HepG2 (cell line): ENCODE results near the gene PSMB4. TPM values are rescaled to one million over a fixed set of nuclear protein-coding genes. Genes with fewer than 3 reads are reported as not detected.

Experiments used
- ATAC-seq: fragments of 200-7000 bp; cut with Tn5 transposase; 3 replicates; pipeline ENCODE4 v1.9.1; 2020; ENCODE audit warnings: mild to moderate bottlenecking, moderate library complexity
- BruUV-seq: library from RNA; stranded (reverse); fragments of 400-500 nt; replicated peaks from 2 replicates; lab custom pipeline; 2021; lab: Mats Ljungman, UMichigan
- CTCF ChIA-PET: fragments of 300-600 bp; formaldehyde crosslinking; extraction: SDS; loops from one replicate; lab custom pipeline; 2021; ENCODE audit warnings: low total read pairs, inconsistent platforms, low intra/inter-chr PET ratio; lab: Yijun Ruan, JAX
- POLR2A ChIA-PET: fragments of 350-600 bp; sonication (Branson Sonifier 250); formaldehyde crosslinking; loops from one replicate; lab custom pipeline; 2020; ENCODE audit warnings: antibody characterized with exemption, inconsistent platforms; lab: Yijun Ruan, JAX
- DNase-seq: peaks from one replicate; pipeline ENCODE4 v3.0.0-alpha.2; 2015; ENCODE audit warnings: low spot score
- FAIRE-seq: peaks from 3 replicates; lab custom pipeline; 2011; peaks lifted over from hg19 to GRCh38; lab: Jason Lieb, UNC
- H2AFZ ChIP-seq: one replicate; pipeline ENCODE4 v1.6.1; 2011; ENCODE audit warnings: low read length, inconsistent platforms
- H3K27ac ChIP-seq: fragments of 300-600 bp; 3 replicates; pipeline ENCODE4 v1.8.0; 2011; ENCODE audit warnings: mixed run types, mild to moderate bottlenecking, mixed read lengths, low read length, inconsistent platforms; ENCODE audit not compliant: insufficient read depth; ENCODE audit errors: extremely low read length
- H3K27me3 ChIP-seq, 2 experiments: fragments of 200-600 bp in 1 of 2; 2 replicates in 1 of 2; 3 replicates in 1 of 2; pipeline versions ENCODE4 v1.6.0 to v1.8.0; 2011; ENCODE audit warnings: low read length in 2 of 2, mild to moderate bottlenecking in 2 of 2, moderate library complexity in 2 of 2, inconsistent platforms in 1 of 2; ENCODE audit not compliant: insufficient read depth in 2 of 2, control insufficient read depth in 1 of 2
- H3K36me3 ChIP-seq, 2 experiments: fragments of 200-600 bp in 1 of 2; replicated peaks in 1 of 2; 2 replicates in 1 of 2; 3 replicates in 1 of 2; pipeline versions ENCODE4 v1.5.1 to v1.8.0; 2011; ENCODE audit warnings: low read length in 2 of 2, inconsistent platforms in 1 of 2; ENCODE audit not compliant: insufficient read depth in 2 of 2, control insufficient read depth in 1 of 2
- H3K4me1 ChIP-seq: 2 replicates; pipeline ENCODE4 v1.5.1; 2012; ENCODE audit warnings: low read length, inconsistent platforms; ENCODE audit not compliant: insufficient read depth
- H3K4me2 ChIP-seq: 2 replicates; pipeline ENCODE4 v1.6.0; 2011; ENCODE audit warnings: low read depth, low read length, inconsistent platforms
- H3K4me3 ChIP-seq, 3 experiments: fragments of 200-600 bp in 1 of 3; sonication (generic), shearing (Covaris generic) in 1 of 3; replicated peaks in 1 of 3; 2 replicates each; pipeline ENCODE4 v1.5.1; 2011 to 2016; ENCODE audit warnings: low read length in 3 of 3, inconsistent platforms in 2 of 3, low read depth in 2 of 3, mild to moderate bottlenecking in 2 of 3, control low read depth in 1 of 3, mixed read lengths in 1 of 3; ENCODE audit not compliant: insufficient read depth in 1 of 3
- H3K79me2 ChIP-seq: one replicate; pipeline ENCODE4 v1.6.1; 2011; ENCODE audit warnings: low read length, inconsistent platforms; ENCODE audit not compliant: insufficient read depth
- H3K9ac ChIP-seq: 2 replicates; pipeline ENCODE4 v1.6.0; 2011; ENCODE audit warnings: mild to moderate bottlenecking, low read depth, low read length, inconsistent platforms; ENCODE audit not compliant: insufficient read depth
- H3K9me3 ChIP-seq: 2 replicates; pipeline ENCODE4 v1.5.1; 2012; ENCODE audit warnings: mild to moderate bottlenecking, low read length
- H4K20me1 ChIP-seq: 2 replicates; pipeline ENCODE4 v1.6.0; 2011; ENCODE audit warnings: inconsistent platforms, mild to moderate bottlenecking, low read length, moderate library complexity; ENCODE audit not compliant: insufficient read depth
- BRD4 ChIP-seq: sonication (generic); formaldehyde crosslinking; IDR thresholded peaks from 2 replicates; pipeline ENCODE4 v1.4.0; 2020; ENCODE audit warnings: missing genetic modification reagents
- CBX5 ChIP-seq: sonication (generic); formaldehyde crosslinking; IDR thresholded peaks from 2 replicates; pipeline ENCODE4 v1.4.0; 2020; ENCODE audit warnings: missing genetic modification reagents, borderline replicate concordance
- FOXA3 ChIP-seq: IDR thresholded peaks from 2 replicates; pipeline ENCODE4 v1.6.1; 2016; ENCODE audit warnings: missing genetic modification reagents, missing compliant biosample characterization
- MYC ChIP-seq: sonication (generic); formaldehyde crosslinking; IDR thresholded peaks from 2 replicates; pipeline ENCODE4 v1.9.0; 2021; ENCODE audit warnings: missing genetic modification reagents, borderline replicate concordance
- PHF8 ChIP-seq: sonication (generic); formaldehyde crosslinking; IDR thresholded peaks from 2 replicates; pipeline ENCODE4 v1.5.0; 2020; ENCODE audit warnings: missing genetic modification reagents
- RARA ChIP-seq: IDR thresholded peaks from 2 replicates; pipeline ENCODE4 v1.6.1; 2016; ENCODE audit warnings: missing genetic modification reagents, missing compliant biosample characterization
- ZFX ChIP-seq: sonication (generic); formaldehyde crosslinking; IDR thresholded peaks from 2 replicates; pipeline ENCODE4 v1.4.0; 2020; ENCODE audit warnings: mild to moderate bottlenecking, low read depth, missing genetic modification reagents, moderate library complexity
- ZNF124 ChIP-seq: sonication (generic); formaldehyde crosslinking; IDR thresholded peaks from 2 replicates; pipeline ENCODE4 v1.4.0; 2020; ENCODE audit warnings: missing genetic modification reagents
- ZNF350 ChIP-seq: sonication (generic); formaldehyde crosslinking; IDR thresholded peaks from 2 replicates; pipeline ENCODE4 v1.4.0; 2020; ENCODE audit warnings: mild to moderate bottlenecking, low read depth, missing genetic modification reagents, borderline replicate concordance
- ZNF782 ChIP-seq: sonication (generic); formaldehyde crosslinking; IDR thresholded peaks from 2 replicates; pipeline ENCODE4 v1.4.0; 2020; ENCODE audit warnings: missing genetic modification reagents, mild to moderate bottlenecking, borderline replicate concordance
- WGBS: methylation state at CpG from one replicate; pipeline ENCODE4 v1.1.6; 2017; ENCODE audit warnings: low lambda C conversion rate; 5-methylcytosine and 5-hydroxymethylcytosine counted together
- in situ Hi-C: cut with HindIII; loops from 2 replicates; pipeline ENCODE4 v1.10.0; 2017; ENCODE audit warnings: low pct_unique_long_range_greater_than_20kb; ENCODE audit not compliant: extremely low pct_ligation_motif_present
- intact Hi-C: fragments of 100-400 bp; cut with micrococcal nuclease; formaldehyde crosslinking; loops from one replicate; pipeline ENCODE4 v1.10.0; 2022; ENCODE audit not compliant: unreplicated experiment
- polyA plus RNA-seq, 8 experiments: library from polyadenylated mRNA; depleted of rRNA in 3 of 8; stranded (reverse) in 7 of 8; unstranded in 1 of 8; fragments of >200 nt; fragmentation: Illumina TruSeq in 4 of 8; extraction: Trizol in 4 of 8; gene quantifications; 2 replicates each; pipeline versions ENCODE4 v1.2.1 to v1.2.3, GENCODE V29; 2011 to 2016; ENCODE audit warnings: low read depth in 4 of 8, missing spikeins in 1 of 8, mixed read lengths in 1 of 8; ENCODE audit not compliant: insufficient read depth in 1 of 8
- total RNA-seq, 5 experiments: library from RNA; depleted of rRNA; stranded (reverse); fragments of >200 nt; fragmentation: Illumina TruSeq; extraction: Trizol; gene quantifications; 2 replicates each; pipeline ENCODE4 v1.2.3, GENCODE V29; 2016; ENCODE audit warnings: low read depth in 1 of 5
- TF ChIP-seq, protein P1 (sequence below): fragments of 450-650 bp; IDR thresholded peaks from 2 replicates; pipeline ENCODE4 v1.6.1; 2016
- TF ChIP-seq, protein P2 (sequence below): IDR thresholded peaks from 2 replicates; pipeline ENCODE4 v1.6.1; 2016; ENCODE audit warnings: missing compliant biosample characterization, missing genetic modification reagents, borderline replicate concordance
- TF ChIP-seq, protein P3 (sequence below): sonication (generic); formaldehyde crosslinking; conservative IDR thresholded peaks from 2 replicates; pipeline ENCODE4 v1.8.0; 2022; ENCODE audit warnings: low read depth, missing genetic modification reagents
- TF ChIP-seq, protein P4 (sequence below): sonication (generic); formaldehyde crosslinking; conservative IDR thresholded peaks from 2 replicates; pipeline ENCODE4 v1.8.1; 2023; ENCODE audit warnings: missing genetic modification reagents
- TF ChIP-seq, protein P5 (sequence below): sonication (generic); formaldehyde crosslinking; IDR thresholded peaks from 2 replicates; pipeline ENCODE4 v1.9.0; 2022; ENCODE audit warnings: missing genetic modification reagents, mild to moderate bottlenecking, borderline replicate concordance

The PSMB4 gene
- total and polyA plus RNA-seq, 2 of the 13 experiments (the other 11 are each of a cell fraction or from before 2014, with no cell fraction given): 336 to 383 TPM

DNA sequence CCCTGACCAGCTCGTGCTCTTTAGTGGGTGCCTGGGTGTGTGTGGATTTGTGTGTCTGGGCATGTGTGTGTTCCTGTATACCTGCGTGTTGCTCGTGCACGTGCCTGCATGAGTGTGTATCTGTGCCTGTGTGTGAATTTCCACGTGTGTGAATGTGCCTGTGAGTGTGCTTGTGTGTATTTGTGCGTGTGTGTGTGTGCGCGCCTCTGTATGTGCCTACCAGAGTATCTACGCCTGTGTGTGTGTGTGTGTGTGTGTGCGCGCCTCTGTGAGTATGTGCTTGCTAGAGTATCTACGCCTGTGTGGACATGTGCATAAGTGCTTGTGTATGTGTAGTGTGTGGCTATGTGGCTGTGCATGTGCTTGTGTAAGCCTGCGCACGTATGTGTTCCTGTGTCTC, 26.2 kb upstream of the PSMB4 start (continued):
- TF ChIP-seq, protein P1, sequence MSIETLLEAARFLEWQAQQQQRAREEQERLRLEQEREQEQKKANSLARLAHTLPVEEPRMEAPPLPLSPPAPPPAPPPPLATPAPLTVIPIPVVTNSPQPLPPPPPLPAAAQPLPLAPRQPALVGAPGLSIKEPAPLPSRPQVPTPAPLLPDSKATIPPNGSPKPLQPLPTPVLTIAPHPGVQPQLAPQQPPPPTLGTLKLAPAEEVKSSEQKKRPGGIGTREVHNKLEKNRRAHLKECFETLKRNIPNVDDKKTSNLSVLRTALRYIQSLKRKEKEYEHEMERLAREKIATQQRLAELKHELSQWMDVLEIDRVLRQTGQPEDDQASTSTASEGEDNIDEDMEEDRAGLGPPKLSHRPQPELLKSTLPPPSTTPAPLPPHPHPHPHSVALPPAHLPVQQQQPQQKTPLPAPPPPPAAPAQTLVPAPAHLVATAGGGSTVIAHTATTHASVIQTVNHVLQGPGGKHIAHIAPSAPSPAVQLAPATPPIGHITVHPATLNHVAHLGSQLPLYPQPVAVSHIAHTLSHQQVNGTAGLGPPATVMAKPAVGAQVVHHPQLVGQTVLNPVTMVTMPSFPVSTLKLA: peak; percentile 46; the same call in 1 of the 2 replicates
- TF ChIP-seq, protein P2, sequence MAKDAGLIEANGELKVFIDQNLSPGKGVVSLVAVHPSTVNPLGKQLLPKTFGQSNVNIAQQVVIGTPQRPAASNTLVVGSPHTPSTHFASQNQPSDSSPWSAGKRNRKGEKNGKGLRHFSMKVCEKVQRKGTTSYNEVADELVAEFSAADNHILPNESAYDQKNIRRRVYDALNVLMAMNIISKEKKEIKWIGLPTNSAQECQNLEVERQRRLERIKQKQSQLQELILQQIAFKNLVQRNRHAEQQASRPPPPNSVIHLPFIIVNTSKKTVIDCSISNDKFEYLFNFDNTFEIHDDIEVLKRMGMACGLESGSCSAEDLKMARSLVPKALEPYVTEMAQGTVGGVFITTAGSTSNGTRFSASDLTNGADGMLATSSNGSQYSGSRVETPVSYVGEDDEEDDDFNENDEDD (CRISPR knock-in tag): no peak
- TF ChIP-seq, all 625 proteins: peak for 4

DNA sequence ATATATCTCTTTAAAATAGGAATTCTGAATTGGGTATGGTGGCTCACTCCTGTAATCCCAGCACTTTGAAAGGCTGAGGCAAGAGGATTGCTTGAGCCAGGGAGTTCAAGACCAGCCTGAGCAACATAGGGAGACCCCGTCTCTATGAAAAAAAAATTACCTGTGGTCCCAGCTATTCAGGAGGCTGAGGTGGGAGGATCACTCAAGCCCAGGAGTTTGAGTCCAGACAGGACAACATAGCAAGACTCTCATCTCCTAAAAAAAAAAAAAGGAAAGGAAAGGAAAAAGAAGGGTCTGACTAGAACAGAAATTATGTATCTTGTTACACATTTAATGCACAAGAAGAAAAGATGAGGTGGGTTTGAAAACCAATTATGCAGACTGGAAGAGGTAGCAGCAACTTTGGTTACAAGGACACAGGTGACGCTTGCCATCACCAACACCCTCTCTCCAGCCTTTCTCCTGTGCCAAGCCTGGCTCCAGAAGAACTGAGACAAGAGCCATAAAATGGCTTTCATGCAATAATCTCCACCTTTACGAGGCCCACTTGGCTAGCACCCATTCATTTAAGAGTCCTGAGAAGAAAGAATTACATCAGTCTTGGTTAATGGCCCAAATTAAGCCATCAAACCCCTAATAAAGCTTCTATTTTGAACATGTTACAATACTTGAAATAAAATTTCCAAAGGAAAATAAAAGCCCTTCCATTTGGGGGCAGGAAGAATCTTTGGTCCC, 22.1 kb upstream of the PSMB4 start:
- 33% methylated on average over 3 of the region's 3 CpGs for WGBS
- Histone ChIP-seq H3K79me2 (no peaks in the 10 kb centered on the region), H3K36me3 (no peaks in the 10 kb centered on the region), H2AFZ (no peak overlapping the region), H3K27me3 (peaks cover 2 to 6% of the 10 kb centered on the region in 2 experiments; a peak in 1 of 5 replicates), H4K20me1 (no peaks in the 10 kb centered on the region), H3K4me1 (peaks cover 18% of the 10 kb centered on the region), H3K4me3 (no peak overlapping the region), H3K9me3 (no peaks in the 10 kb centered on the region), H3K27ac (no peak overlapping the region), H3K4me2 (no peak overlapping the region), H3K9ac (no peak overlapping the region)
- FAIRE-seq (no peak), ATAC-seq (no peak), DNase-seq (no peak)
- BruUV-seq: no TSS peak
- in situ Hi-C loops (no loop called here), intact Hi-C loops (no loop called here)
- ChIA-PET CTCF (no interaction called here), POLR2A (no interaction called here)
- TF ChIP-seq FOXA3 (CRISPR knock-in tag) (no peak), ZNF350 (CRISPR knock-in tag) (no peak), PHF8 (no peak), BRD4 (CRISPR knock-in tag) (no peak), ZNF782 (no peak), ZNF124 (CRISPR knock-in tag) (no peak), RARA (CRISPR knock-in tag) (no peak), CBX5 (CRISPR knock-in tag) (no peak), ZFX (CRISPR knock-in tag) (no peak), MYC (CRISPR knock-in tag) (no peak)
- TF ChIP-seq, protein P3, sequence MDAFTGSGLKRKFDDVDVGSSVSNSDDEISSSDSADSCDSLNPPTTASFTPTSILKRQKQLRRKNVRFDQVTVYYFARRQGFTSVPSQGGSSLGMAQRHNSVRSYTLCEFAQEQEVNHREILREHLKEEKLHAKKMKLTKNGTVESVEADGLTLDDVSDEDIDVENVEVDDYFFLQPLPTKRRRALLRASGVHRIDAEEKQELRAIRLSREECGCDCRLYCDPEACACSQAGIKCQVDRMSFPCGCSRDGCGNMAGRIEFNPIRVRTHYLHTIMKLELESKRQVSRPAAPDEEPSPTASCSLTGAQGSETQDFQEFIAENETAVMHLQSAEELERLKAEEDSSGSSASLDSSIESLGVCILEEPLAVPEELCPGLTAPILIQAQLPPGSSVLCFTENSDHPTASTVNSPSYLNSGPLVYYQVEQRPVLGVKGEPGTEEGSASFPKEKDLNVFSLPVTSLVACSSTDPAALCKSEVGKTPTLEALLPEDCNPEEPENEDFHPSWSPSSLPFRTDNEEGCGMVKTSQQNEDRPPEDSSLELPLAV (CRISPR knock-in tag): no peak
- TF ChIP-seq, protein P4, sequence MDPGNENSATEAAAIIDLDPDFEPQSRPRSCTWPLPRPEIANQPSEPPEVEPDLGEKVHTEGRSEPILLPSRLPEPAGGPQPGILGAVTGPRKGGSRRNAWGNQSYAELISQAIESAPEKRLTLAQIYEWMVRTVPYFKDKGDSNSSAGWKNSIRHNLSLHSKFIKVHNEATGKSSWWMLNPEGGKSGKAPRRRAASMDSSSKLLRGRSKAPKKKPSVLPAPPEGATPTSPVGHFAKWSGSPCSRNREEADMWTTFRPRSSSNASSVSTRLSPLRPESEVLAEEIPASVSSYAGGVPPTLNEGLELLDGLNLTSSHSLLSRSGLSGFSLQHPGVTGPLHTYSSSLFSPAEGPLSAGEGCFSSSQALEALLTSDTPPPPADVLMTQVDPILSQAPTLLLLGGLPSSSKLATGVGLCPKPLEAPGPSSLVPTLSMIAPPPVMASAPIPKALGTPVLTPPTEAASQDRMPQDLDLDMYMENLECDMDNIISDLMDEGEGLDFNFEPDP (CRISPR knock-in tag): no peak
- TF ChIP-seq, protein P5, sequence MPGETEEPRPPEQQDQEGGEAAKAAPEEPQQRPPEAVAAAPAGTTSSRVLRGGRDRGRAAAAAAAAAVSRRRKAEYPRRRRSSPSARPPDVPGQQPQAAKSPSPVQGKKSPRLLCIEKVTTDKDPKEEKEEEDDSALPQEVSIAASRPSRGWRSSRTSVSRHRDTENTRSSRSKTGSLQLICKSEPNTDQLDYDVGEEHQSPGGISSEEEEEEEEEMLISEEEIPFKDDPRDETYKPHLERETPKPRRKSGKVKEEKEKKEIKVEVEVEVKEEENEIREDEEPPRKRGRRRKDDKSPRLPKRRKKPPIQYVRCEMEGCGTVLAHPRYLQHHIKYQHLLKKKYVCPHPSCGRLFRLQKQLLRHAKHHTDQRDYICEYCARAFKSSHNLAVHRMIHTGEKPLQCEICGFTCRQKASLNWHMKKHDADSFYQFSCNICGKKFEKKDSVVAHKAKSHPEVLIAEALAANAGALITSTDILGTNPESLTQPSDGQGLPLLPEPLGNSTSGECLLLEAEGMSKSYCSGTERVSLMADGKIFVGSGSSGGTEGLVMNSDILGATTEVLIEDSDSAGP (CRISPR knock-in tag): no peak
